Measurements from ENCODE around the gene SIRT3. TPM values are rescaled to one million over a fixed set of nuclear protein-coding genes. Genes with fewer than 3 reads are reported as not detected.
"Not testable (repeated sequence)": the region's sequence is repeated elsewhere in the genome, so short reads cannot be mapped to it uniquely, and the experiment has no call there.

SIRT3 gene
- total RNA-seq, 1 experiment from 2014 or later: 37.5 TPM

GRCh38 chr11:197741-198235 lies 38.4 kb downstream of the SIRT3 start:
- TF ChIP-seq CTCF (IDR thresholded peaks at IDR 0.05) (no peak), POLR2AphosphoS5 (IDR thresholded peaks at IDR 0.05; ENCODE audit: low read depth, low read length) (no peak), REST (IDR thresholded peaks at IDR 0.05; ENCODE audit: insufficient read depth in 1 of 2, low read depth in 2 of 2, low read length in 1 of 2) (no peak), TCF7L2 (IDR thresholded peaks at IDR 0.05; ENCODE audit: low read depth, low read length) (no peak), SIN3A (IDR thresholded peaks at IDR 0.05; ENCODE audit: borderline replicate concordance, insufficient read depth, low read depth, low read length) (no peak)
- no peaks in the 10 kb centered on the region for H3K4me1 ChIP-seq (ENCODE audit: control insufficient read depth, insufficient read depth, low read length)
- no TSS peak for BruUV-seq (replicated peaks)
- no peak overlapping the region for H3K4me3 ChIP-seq (ENCODE audit: low read depth in 2 of 2, low read length in 2 of 2)
- in situ Hi-C loops (cut with HindIII; ENCODE audit: low pct_unique_long_range_greater_than_20kb, low sequenced_read_pairs) (no loop called here), intact Hi-C loops (cut with micrococcal nuclease; ENCODE audit: unreplicated experiment) (no loop called here)
- POLR2A ChIA-PET: no interaction called here
- H3K27me3 ChIP-seq (ENCODE audit: control insufficient read depth, insufficient read depth, low read length): no peaks in the 10 kb centered on the region
- 0 out of 2 replicates have a peak, but pooled peaks have one; percentile 7 for ATAC-seq
- DNase-seq (ENCODE audit: low read depth, low spot score): no peak
- H3K27ac ChIP-seq (ENCODE audit: low read length): no peak overlapping the region
- CTCF ChIA-PET: no interaction called here
- no peaks in the 10 kb centered on the region for H3K9me3 ChIP-seq (ENCODE audit: control insufficient read depth, insufficient read depth, low read depth, low read length)
- no peaks in the 10 kb centered on the region for H3K36me3 ChIP-seq (ENCODE audit: control insufficient read depth, insufficient read depth, low read length)

GRCh38 chr11:196786-197731 lies 39.1 kb downstream of the SIRT3 start:
- Histone ChIP-seq H3K27ac (ENCODE audit: low read length) (no peak overlapping the region), H3K4me1 (ENCODE audit: control insufficient read depth, insufficient read depth, low read length) (no peaks in the 10 kb centered on the region), H3K36me3 (ENCODE audit: control insufficient read depth, insufficient read depth, low read length) (no peaks in the 10 kb centered on the region), H3K4me3 (ENCODE audit: low read depth in 2 of 2, low read length in 2 of 2) (no peak overlapping the region), H3K27me3 (ENCODE audit: control insufficient read depth, insufficient read depth, low read length) (no peaks in the 10 kb centered on the region), H3K9me3 (ENCODE audit: control insufficient read depth, insufficient read depth, low read depth, low read length) (no peaks in the 10 kb centered on the region)
- ATAC-seq (peak; percentile 40), DNase-seq (ENCODE audit: low read depth, low spot score) (no peak)
- intact Hi-C loops (cut with micrococcal nuclease; ENCODE audit: unreplicated experiment): no loop called here
- POLR2A ChIA-PET: no interaction called here
- BruUV-seq (replicated peaks): no TSS peak
- in situ Hi-C loops (cut with HindIII; ENCODE audit: low pct_unique_long_range_greater_than_20kb, low sequenced_read_pairs): no loop called here
- TF ChIP-seq CTCF (IDR thresholded peaks at IDR 0.05): no peak
- TF ChIP-seq SIN3A (IDR thresholded peaks at IDR 0.05; ENCODE audit: borderline replicate concordance, insufficient read depth, low read depth, low read length): no peak
- no peak for TF ChIP-seq REST (IDR thresholded peaks at IDR 0.05; ENCODE audit: insufficient read depth in 1 of 2, low read depth in 2 of 2, low read length in 1 of 2)
- TF ChIP-seq POLR2AphosphoS5 (IDR thresholded peaks at IDR 0.05; ENCODE audit: low read depth, low read length): no peak
- no peak for TF ChIP-seq TCF7L2 (IDR thresholded peaks at IDR 0.05; ENCODE audit: low read depth, low read length)
- CTCF ChIA-PET: no interaction called here

GRCh38 chr11:193481-193880 lies 42.7 kb downstream of the SIRT3 start:
- H3K4me3 ChIP-seq (ENCODE audit: low read depth in 2 of 2, low read length in 2 of 2); H3K36me3 ChIP-seq (ENCODE audit: control insufficient read depth, insufficient read depth, low read length); CTCF ChIA-PET; H3K27me3 ChIP-seq (ENCODE audit: control insufficient read depth, insufficient read depth, low read length); DNase-seq (ENCODE audit: low read depth, low spot score); H3K4me1 ChIP-seq (ENCODE audit: control insufficient read depth, insufficient read depth, low read length); BruUV-seq (replicated peaks); intact Hi-C loops (cut with micrococcal nuclease; ENCODE audit: unreplicated experiment); in situ Hi-C loops (cut with HindIII; ENCODE audit: low pct_unique_long_range_greater_than_20kb, low sequenced_read_pairs); ATAC-seq; H3K27ac ChIP-seq (ENCODE audit: low read length); POLR2A ChIA-PET; H3K9me3 ChIP-seq (ENCODE audit: control insufficient read depth, insufficient read depth, low read depth, low read length): not testable (repeated sequence)
